GM12878 (cell line): ENCODE results near the gene REPIN1. TPM values are rescaled to one million over a fixed set of nuclear protein-coding genes. Genes with fewer than 3 reads are reported as not detected.

ENCODE experiments used
- BHLHE40 ChIP-seq, 2 experiments: fragments of 450-650 bp in 1 of 2; IDR thresholded peaks; 2 replicates each; pipeline ENCODE4 v1.6.1; 2011 to 2017; ENCODE audit warnings: low read depth in 2 of 2, borderline replicate concordance in 1 of 2, improper control_type of control experiment in 1 of 2, low read length in 1 of 2, mild to moderate bottlenecking in 1 of 2
- CBX5 ChIP-seq: sonication (generic); IDR thresholded peaks from 2 replicates; pipeline ENCODE4 v1.6.1; 2016; ENCODE audit warnings: low read depth, moderate library complexity, mild to moderate bottlenecking, inconsistent platforms
- IKZF2 ChIP-seq, 2 experiments: fragments of 450-650 bp; IDR thresholded peaks; 2 replicates each; pipeline ENCODE4 v1.6.1; 2017; ENCODE audit warnings: mild to moderate bottlenecking in 2 of 2, moderate library complexity in 2 of 2
- NBN ChIP-seq: fragments of 450-650 bp; IDR thresholded peaks from 2 replicates; pipeline ENCODE4 v1.6.1; 2016
- NFYB ChIP-seq: IDR thresholded peaks from 2 replicates; pipeline ENCODE4 v1.6.1; 2011; ENCODE audit warnings: low read depth, mild to moderate bottlenecking, low read length, improper control_type of control experiment, moderate library complexity; ENCODE audit not compliant: insufficient read depth
- PML ChIP-seq: IDR thresholded peaks from 2 replicates; pipeline ENCODE4 v1.6.1; 2012; ENCODE audit warnings: low read length, inconsistent platforms
- TAF1 ChIP-seq: IDR thresholded peaks from 2 replicates; pipeline ENCODE4 v1.6.1; 2011; ENCODE audit warnings: mild to moderate bottlenecking, low read depth, low read length, borderline replicate concordance
- TCF12 ChIP-seq: IDR thresholded peaks from 2 replicates; pipeline ENCODE4 v1.6.1; 2011; ENCODE audit warnings: low read depth, mild to moderate bottlenecking, low read length
- ZNF217 ChIP-seq: fragments of 450-650 bp; IDR thresholded peaks from 2 replicates; pipeline ENCODE4 v1.6.1; 2017; ENCODE audit warnings: antibody characterized with exemption, mild to moderate bottlenecking
- polyA plus RNA-seq, 11 experiments: library from polyadenylated mRNA; depleted of rRNA in 4 of 11; unstranded in 6 of 11; stranded (reverse) in 5 of 11; fragments of >200 nt; fragmentation: Nextera tagmentation in 4 of 11; fragmentation: Illumina TruSeq in 1 of 11; extraction: Ambion mirVana in 4 of 11; extraction: Trizol in 1 of 11; gene quantifications; 1 replicate in 1 of 11; 2 replicates in 10 of 11; pipeline versions ENCODE4 v1.2.1 to v1.2.3, GENCODE V29; 2011 to 2016; ENCODE audit warnings: inconsistent platforms in 2 of 11, missing spikeins in 2 of 11, low read depth in 1 of 11
- total RNA-seq, 4 experiments: library from RNA; depleted of rRNA in 3 of 4; stranded (reverse); fragments of >200 nt in 3 of 4; fragmentation: Illumina TruSeq in 1 of 4; extraction: Trizol in 1 of 4; gene quantifications; 2 replicates each; pipeline versions ENCODE4 v1.2.1 to v1.2.3, GENCODE V29; 2013 to 2021
- TF ChIP-seq, protein P1 (sequence below): fragments of 450-650 bp; IDR thresholded peaks from 2 replicates; pipeline ENCODE4 v1.6.1; 2018; ENCODE audit warnings: mild to moderate bottlenecking, low read depth, moderate library complexity; ENCODE audit not compliant: partially characterized antibody
- TF ChIP-seq, protein P2 (sequence below): fragments of 450-650 bp; formaldehyde crosslinking; IDR thresholded peaks from 2 replicates; pipeline ENCODE4 v1.5.0; 2022; ENCODE audit warnings: mild to moderate bottlenecking, missing genetic modification characterization
- TF ChIP-seq, protein P3 (sequence below): fragments of 450-650 bp; IDR thresholded peaks from 2 replicates; pipeline ENCODE4 v1.6.1; 2017; ENCODE audit warnings: mild to moderate bottlenecking, moderate library complexity
- TF ChIP-seq, protein P4 (sequence below): fragments of 450-650 bp; IDR thresholded peaks from 2 replicates; pipeline ENCODE4 v1.6.1; 2018; ENCODE audit warnings: borderline replicate concordance, mild to moderate bottlenecking; ENCODE audit not compliant: partially characterized antibody

The REPIN1 gene
- total and polyA plus RNA-seq, 10 of the 15 experiments (the other 5 are each of a cell fraction or from before 2014, with no cell fraction given) = 5.1 to 172 (median 76.9) TPM

DNA sequence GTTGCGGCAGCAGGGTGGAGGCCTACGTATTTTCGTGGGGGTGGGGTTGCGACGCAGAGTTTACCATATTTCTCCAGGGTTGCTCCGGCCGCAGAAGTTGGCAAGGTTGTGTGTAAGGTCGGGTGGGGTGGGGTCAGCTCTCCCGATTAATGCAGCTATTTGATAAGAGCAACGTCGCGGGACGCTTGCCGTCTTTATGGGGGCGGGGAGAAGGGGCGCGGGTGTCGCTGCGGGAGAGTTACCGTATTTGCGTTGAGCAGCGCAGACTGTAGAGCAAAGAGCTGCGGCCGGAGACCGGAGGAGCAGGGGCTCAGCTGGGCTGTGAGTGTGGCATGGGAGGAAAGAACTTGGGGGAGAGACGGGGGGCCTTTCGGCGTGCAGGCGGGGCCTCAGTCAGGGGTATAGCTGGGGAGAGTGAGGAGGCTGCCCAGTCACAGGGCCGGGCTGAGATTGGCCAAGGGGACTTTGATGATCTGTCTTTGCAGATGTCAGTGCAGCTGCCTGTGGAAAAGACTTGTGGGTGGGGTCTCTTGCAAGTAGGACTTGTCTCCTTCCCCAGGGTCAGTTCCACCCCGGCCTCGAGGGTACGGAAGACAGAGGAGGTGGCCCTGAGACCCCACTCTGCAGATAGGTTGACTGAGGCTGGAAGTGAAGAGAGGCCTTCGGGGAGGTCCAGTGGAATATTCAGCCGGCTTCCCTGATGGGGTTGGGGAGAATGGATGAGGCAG lies 37.1 kb downstream of the REPIN1 start (continued):
- TF ChIP-seq, protein P1, sequence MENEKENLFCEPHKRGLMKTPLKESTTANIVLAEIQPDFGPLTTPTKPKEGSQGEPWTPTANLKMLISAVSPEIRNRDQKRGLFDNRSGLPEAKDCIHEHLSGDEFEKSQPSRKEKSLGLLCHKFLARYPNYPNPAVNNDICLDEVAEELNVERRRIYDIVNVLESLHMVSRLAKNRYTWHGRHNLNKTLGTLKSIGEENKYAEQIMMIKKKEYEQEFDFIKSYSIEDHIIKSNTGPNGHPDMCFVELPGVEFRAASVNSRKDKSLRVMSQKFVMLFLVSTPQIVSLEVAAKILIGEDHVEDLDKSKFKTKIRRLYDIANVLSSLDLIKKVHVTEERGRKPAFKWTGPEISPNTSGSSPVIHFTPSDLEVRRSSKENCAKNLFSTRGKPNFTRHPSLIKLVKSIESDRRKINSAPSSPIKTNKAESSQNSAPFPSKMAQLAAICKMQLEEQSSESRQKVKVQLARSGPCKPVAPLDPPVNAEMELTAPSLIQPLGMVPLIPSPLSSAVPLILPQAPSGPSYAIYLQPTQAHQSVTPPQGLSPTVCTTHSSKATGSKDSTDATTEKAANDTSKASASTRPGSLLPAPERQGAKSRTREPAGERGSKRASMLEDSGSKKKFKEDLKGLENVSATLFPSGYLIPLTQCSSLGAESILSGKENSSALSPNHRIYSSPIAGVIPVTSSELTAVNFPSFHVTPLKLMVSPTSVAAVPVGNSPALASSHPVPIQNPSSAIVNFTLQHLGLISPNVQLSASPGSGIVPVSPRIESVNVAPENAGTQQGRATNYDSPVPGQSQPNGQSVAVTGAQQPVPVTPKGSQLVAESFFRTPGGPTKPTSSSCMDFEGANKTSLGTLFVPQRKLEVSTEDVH = no peak
- no peak for TF ChIP-seq TAF1
- no peak for TF ChIP-seq PML
- TF ChIP-seq, protein P2, sequence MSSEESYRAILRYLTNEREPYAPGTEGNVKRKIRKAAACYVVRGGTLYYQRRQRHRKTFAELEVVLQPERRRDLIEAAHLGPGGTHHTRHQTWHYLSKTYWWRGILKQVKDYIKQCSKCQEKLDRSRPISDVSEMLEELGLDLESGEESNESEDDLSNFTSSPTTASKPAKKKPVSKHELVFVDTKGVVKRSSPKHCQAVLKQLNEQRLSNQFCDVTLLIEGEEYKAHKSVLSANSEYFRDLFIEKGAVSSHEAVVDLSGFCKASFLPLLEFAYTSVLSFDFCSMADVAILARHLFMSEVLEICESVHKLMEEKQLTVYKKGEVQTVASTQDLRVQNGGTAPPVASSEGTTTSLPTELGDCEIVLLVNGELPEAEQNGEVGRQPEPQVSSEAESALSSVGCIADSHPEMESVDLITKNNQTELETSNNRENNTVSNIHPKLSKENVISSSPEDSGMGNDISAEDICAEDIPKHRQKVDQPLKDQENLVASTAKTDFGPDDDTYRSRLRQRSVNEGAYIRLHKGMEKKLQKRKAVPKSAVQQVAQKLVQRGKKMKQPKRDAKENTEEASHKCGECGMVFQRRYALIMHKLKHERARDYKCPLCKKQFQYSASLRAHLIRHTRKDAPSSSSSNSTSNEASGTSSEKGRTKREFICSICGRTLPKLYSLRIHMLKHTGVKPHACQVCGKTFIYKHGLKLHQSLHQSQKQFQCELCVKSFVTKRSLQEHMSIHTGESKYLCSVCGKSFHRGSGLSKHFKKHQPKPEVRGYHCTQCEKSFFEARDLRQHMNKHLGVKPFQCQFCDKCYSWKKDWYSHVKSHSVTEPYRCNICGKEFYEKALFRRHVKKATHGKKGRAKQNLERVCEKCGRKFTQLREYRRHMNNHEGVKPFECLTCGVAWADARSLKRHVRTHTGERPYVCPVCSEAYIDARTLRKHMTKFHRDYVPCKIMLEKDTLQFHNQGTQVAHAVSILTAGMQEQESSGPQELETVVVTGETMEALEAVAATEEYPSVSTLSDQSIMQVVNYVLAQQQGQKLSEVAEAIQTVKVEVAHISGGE (CRISPR knock-in tag) = no peak
- no peak for TF ChIP-seq NFYB
- TF ChIP-seq NBN = peak; percentile 79
- TF ChIP-seq, protein P3, sequence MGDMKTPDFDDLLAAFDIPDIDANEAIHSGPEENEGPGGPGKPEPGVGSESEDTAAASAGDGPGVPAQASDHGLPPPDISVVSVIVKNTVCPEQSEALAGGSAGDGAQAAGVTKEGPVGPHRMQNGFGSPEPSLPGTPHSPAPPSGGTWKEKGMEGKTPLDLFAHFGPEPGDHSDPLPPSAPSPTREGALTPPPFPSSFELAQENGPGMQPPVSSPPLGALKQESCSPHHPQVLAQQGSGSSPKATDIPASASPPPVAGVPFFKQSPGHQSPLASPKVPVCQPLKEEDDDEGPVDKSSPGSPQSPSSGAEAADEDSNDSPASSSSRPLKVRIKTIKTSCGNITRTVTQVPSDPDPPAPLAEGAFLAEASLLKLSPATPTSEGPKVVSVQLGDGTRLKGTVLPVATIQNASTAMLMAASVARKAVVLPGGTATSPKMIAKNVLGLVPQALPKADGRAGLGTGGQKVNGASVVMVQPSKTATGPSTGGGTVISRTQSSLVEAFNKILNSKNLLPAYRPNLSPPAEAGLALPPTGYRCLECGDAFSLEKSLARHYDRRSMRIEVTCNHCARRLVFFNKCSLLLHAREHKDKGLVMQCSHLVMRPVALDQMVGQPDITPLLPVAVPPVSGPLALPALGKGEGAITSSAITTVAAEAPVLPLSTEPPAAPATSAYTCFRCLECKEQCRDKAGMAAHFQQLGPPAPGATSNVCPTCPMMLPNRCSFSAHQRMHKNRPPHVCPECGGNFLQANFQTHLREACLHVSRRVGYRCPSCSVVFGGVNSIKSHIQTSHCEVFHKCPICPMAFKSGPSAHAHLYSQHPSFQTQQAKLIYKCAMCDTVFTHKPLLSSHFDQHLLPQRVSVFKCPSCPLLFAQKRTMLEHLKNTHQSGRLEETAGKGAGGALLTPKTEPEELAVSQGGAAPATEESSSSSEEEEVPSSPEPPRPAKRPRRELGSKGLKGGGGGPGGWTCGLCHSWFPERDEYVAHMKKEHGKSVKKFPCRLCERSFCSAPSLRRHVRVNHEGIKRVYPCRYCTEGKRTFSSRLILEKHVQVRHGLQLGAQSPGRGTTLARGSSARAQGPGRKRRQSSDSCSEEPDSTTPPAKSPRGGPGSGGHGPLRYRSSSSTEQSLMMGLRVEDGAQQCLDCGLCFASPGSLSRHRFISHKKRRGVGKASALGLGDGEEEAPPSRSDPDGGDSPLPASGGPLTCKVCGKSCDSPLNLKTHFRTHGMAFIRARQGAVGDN = peak; percentile 13; the same call in 1 of the 2 replicates
- no peak for TF ChIP-seq IKZF2 (IDR thresholded peaks at IDR 0.05)
- 0 out of 2 replicates have a peak, but pooled peaks have one; percentile 13 for TF ChIP-seq TCF12
- TF ChIP-seq BHLHE40 (IDR thresholded peaks at IDR 0.05; ENCODE audit: borderline replicate concordance in 1 of 2, low read depth in 2 of 2, low read length in 1 of 2) = no peak
- no peak; the same call in 1 of the 2 replicates for TF ChIP-seq CBX5
- TF ChIP-seq ZNF217 = no peak
- TF ChIP-seq, protein P4, sequence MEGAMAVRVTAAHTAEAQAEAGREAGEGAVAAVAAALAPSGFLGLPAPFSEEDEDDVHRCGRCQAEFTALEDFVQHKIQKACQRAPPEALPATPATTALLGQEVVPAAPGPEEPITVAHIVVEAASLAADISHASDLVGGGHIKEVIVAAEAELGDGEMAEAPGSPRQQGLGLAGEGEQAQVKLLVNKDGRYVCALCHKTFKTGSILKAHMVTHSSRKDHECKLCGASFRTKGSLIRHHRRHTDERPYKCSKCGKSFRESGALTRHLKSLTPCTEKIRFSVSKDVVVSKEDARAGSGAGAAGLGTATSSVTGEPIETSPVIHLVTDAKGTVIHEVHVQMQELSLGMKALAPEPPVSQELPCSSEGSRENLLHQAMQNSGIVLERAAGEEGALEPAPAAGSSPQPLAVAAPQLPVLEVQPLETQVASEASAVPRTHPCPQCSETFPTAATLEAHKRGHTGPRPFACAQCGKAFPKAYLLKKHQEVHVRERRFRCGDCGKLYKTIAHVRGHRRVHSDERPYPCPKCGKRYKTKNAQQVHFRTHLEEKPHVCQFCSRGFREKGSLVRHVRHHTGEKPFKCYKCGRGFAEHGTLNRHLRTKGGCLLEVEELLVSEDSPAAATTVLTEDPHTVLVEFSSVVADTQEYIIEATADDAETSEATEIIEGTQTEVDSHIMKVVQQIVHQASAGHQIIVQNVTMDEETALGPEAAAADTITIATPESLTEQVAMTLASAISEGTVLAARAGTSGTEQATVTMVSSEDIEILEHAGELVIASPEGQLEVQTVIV = no peak
